CD14-positive monocyte (primary cell): ENCODE data around the gene CCDC73. TPM values are rescaled to one million over a fixed set of nuclear protein-coding genes. Genes with fewer than 3 reads are reported as not detected.

Experiments used
- DNase-seq, 3 donors: peaks; one replicate each; pipeline ENCODE4 v3.0.0-alpha.2; 2011 to 2022
- H2AFZ ChIP-seq: 2 replicates; pipeline ENCODE4 v1.6.0; 2012; ENCODE audit warnings: mild to moderate bottlenecking, low read depth, low read length, inconsistent platforms; ENCODE audit not compliant: insufficient read depth, poor library complexity, severe bottlenecking
- H3K27ac ChIP-seq, 2 donors: 1 replicate in 1 of 2; 2 replicates in 1 of 2; pipeline ENCODE4 v1.5.1; 2012 to 2013; ENCODE audit warnings: low read length in 2 of 2, control low read depth in 1 of 2, inconsistent platforms in 1 of 2, low read depth in 1 of 2, mild to moderate bottlenecking in 1 of 2
- H3K27me3 ChIP-seq, 2 donors: one replicate each; pipeline versions ENCODE4 v1.6.0 to v1.6.1; 2011 to 2013; ENCODE audit warnings: low read length in 2 of 2; ENCODE audit not compliant: control insufficient read depth in 2 of 2, insufficient read depth in 2 of 2
- H3K36me3 ChIP-seq, 2 donors: replicated peaks in 1 of 2; 1 replicate in 1 of 2; 2 replicates in 1 of 2; pipeline versions ENCODE4 v1.5.1 to v1.6.1; 2012 to 2013; ENCODE audit warnings: low read length in 2 of 2, control low read depth in 1 of 2, inconsistent platforms in 1 of 2, mild to moderate bottlenecking in 1 of 2; ENCODE audit not compliant: insufficient read depth in 2 of 2, control insufficient read depth in 1 of 2
- H3K4me1 ChIP-seq, 2 donors: 1 replicate in 1 of 2; 2 replicates in 1 of 2; pipeline versions ENCODE4 v1.5.1 to v1.6.1; 2012 to 2013; ENCODE audit warnings: low read length in 2 of 2, control low read depth in 1 of 2, inconsistent platforms in 1 of 2, mild to moderate bottlenecking in 1 of 2, moderate library complexity in 1 of 2; ENCODE audit not compliant: insufficient read depth in 2 of 2, control insufficient read depth in 1 of 2
- H3K4me2 ChIP-seq: replicated peaks from 2 replicates; pipeline ENCODE3; 2012; ENCODE audit warnings: low read length, moderate library complexity, mild to moderate bottlenecking; ENCODE audit not compliant: poor library complexity, severe bottlenecking; ENCODE audit errors: extremely low read depth
- H3K4me3 ChIP-seq, 3 experiments: fragments of 200-600 bp in 1 of 3; sonication (generic) in 1 of 3; replicated peaks in 1 of 3; 1 replicate in 2 of 3; 2 replicates in 1 of 3; pipeline ENCODE4 v1.5.1; 2011 to 2013; ENCODE audit warnings: low read length in 3 of 3, mild to moderate bottlenecking in 3 of 3, control low read depth in 2 of 3, low read depth in 2 of 3, inconsistent platforms in 1 of 3, moderate library complexity in 1 of 3
- H3K79me2 ChIP-seq: 2 replicates; pipeline ENCODE4 v1.6.0; 2012; ENCODE audit warnings: mild to moderate bottlenecking, control low read depth, inconsistent platforms, low read length, moderate library complexity; ENCODE audit not compliant: insufficient read depth
- H3K9ac ChIP-seq: 2 replicates; pipeline ENCODE4 v1.6.0; 2017; ENCODE audit warnings: low read length, mild to moderate bottlenecking; ENCODE audit not compliant: insufficient read depth, poor library complexity, severe bottlenecking
- H3K9me3 ChIP-seq, 2 donors: replicated peaks in 1 of 2; 1 replicate in 1 of 2; 2 replicates in 1 of 2; pipeline versions ENCODE4 v1.5.1 to v1.6.1; 2012 to 2013; ENCODE audit warnings: low read length in 2 of 2, control low read depth in 1 of 2; ENCODE audit not compliant: control insufficient read depth in 1 of 2, insufficient read depth in 1 of 2
- H4K20me1 ChIP-seq: 2 replicates; pipeline ENCODE4 v1.6.0; 2012; ENCODE audit warnings: mild to moderate bottlenecking, low read length, control low read depth, moderate library complexity; ENCODE audit not compliant: insufficient read depth
- H3K27ac Mint-ChIP-seq, 7 donors: one replicate each; pipeline ENCODE4 v1.8.0; 2020; ENCODE audit warnings: mild to moderate bottlenecking in 7 of 7, mixed read lengths in 7 of 7, moderate library complexity in 6 of 7, inconsistent platforms in 2 of 7
- H3K27me3 Mint-ChIP-seq, 3 donors: one replicate each; pipeline ENCODE4 v1.8.0; 2021 to 2022; ENCODE audit warnings: low read depth in 3 of 3, mild to moderate bottlenecking in 3 of 3, mixed read lengths in 3 of 3, moderate library complexity in 3 of 3, inconsistent platforms in 1 of 3
- H3K36me3 Mint-ChIP-seq, 2 donors: one replicate each; pipeline ENCODE4 v1.8.0; 2020; ENCODE audit warnings: mixed read lengths in 2 of 2, inconsistent platforms in 1 of 2, mild to moderate bottlenecking in 1 of 2
- H3K4me1 Mint-ChIP-seq: one replicate; pipeline ENCODE4 v1.8.0; 2020; ENCODE audit warnings: mild to moderate bottlenecking, mixed read lengths
- H3K4me3 Mint-ChIP-seq, 2 donors: one replicate each; pipeline ENCODE4 v1.8.0; 2020; ENCODE audit warnings: mild to moderate bottlenecking in 2 of 2, mixed read lengths in 2 of 2, moderate library complexity in 1 of 2
- H3K9me3 Mint-ChIP-seq, 7 donors: one replicate each; pipeline ENCODE4 v1.8.0; 2020 to 2022; ENCODE audit warnings: mixed read lengths in 7 of 7, mild to moderate bottlenecking in 6 of 7, moderate library complexity in 6 of 7, inconsistent platforms in 2 of 7
- WGBS: methylation state at CpG from one replicate; pipeline ENCODE4 v1.1.5; 2013; ENCODE audit warnings: missing lambda C conversion rate; ENCODE audit not compliant: insufficient coverage; 5-methylcytosine and 5-hydroxymethylcytosine counted together
- intact Hi-C, 2 donors: fragments of 100-400 bp; cut with micrococcal nuclease; formaldehyde crosslinking; loops; one replicate each; pipeline versions ENCODE4 v1.15.0 to v1.15.1; 2023
- polyA plus RNA-seq, 3 donors: library from polyadenylated mRNA; depleted of rRNA in 1 of 3; unstranded in 2 of 3; stranded (reverse) in 1 of 3; fragments of 300-500 nt in 2 of 3; fragments of >200 nt in 1 of 3; fragmentation: Illumina TruSeq in 2 of 3; gene quantifications; 1 replicate in 2 of 3; 2 replicates in 1 of 3; pipeline ENCODE4 v1.2.3, GENCODE V29; 2012 to 2021
- TF ChIP-seq, protein P1 (sequence below): fragments of 200-600 bp; IDR thresholded peaks from one replicate; pipeline ENCODE4 v1.8.0; 2022; ENCODE audit warnings: antibody characterized with exemption, mild to moderate bottlenecking

Gene CCDC73
- polyA plus RNA-seq, 3 donors = 0.03 to 0.09 TPM; not detected in 1

DNA sequence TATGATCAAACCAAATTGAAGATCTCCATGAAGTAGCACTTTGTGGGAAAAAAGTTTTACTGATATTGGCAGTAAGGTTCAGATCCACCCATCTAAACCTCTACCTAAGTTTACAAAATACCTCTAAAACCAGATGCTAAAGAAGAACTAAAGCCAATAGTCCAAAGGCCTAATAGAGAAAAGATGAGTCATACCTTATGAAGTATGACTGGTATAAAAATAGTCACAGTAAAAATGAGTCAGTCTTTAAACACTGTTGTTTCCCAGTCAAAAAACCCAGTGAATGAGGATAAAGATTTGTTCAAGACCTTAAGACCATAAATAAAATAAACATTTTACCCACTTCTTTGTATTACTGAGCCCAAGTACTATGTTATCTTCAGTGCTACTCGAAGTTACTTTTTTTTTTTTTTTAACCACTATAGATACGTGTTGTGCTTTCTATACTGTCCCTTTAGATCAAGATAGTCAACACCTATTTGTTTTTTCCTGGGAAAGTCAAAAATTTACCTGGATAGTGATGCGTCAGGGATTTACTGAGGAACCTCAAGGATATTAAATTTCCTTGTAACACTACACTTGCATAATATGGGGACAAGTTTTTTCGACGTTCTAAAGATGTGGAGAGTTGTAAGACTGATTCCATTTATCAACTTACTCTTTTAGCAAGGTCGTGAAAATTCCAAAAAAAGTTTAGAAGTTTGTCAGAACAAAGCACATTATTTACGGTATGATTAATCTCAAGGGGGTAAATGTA lies 87.3 kb downstream of the CCDC73 start:
- no peak overlapping the region for H3K9ac ChIP-seq
- intact Hi-C loops = no loop called here
- no peak overlapping the region for H3K27ac ChIP-seq
- H3K4me2 ChIP-seq = no peak overlapping the region
- peaks cover 9 to 18% of the 10 kb centered on the region in 2 donors for H3K9me3 ChIP-seq
- DNase-seq = peak in 1 of 3 donors; percentile 10
- no peaks in the 10 kb centered on the region for H3K27me3 ChIP-seq
- H3K36me3 Mint-ChIP-seq = peaks cover 0 to 2% of the 10 kb centered on the region in 2 donors
- peaks cover 16% of the 10 kb centered on the region for H3K4me1 Mint-ChIP-seq
- no peak overlapping the region for H3K4me3 Mint-ChIP-seq
- H2AFZ ChIP-seq = no peak overlapping the region
- H3K79me2 ChIP-seq = no peaks in the 10 kb centered on the region
- no peaks in the 10 kb centered on the region for H3K36me3 ChIP-seq
- no peaks in the 10 kb centered on the region for H4K20me1 ChIP-seq
- no peak overlapping the region for H3K4me3 ChIP-seq
- peak overlapping the region in 1 of 7 donors; percentile 5 for H3K27ac Mint-ChIP-seq
- peaks cover 10 to 20% (median 15%) of the 10 kb centered on the region in 7 donors for H3K9me3 Mint-ChIP-seq
- H3K27me3 Mint-ChIP-seq = peaks cover 0 to 6% (median 2%) of the 10 kb centered on the region in 3 donors
- TF ChIP-seq, protein P1, sequence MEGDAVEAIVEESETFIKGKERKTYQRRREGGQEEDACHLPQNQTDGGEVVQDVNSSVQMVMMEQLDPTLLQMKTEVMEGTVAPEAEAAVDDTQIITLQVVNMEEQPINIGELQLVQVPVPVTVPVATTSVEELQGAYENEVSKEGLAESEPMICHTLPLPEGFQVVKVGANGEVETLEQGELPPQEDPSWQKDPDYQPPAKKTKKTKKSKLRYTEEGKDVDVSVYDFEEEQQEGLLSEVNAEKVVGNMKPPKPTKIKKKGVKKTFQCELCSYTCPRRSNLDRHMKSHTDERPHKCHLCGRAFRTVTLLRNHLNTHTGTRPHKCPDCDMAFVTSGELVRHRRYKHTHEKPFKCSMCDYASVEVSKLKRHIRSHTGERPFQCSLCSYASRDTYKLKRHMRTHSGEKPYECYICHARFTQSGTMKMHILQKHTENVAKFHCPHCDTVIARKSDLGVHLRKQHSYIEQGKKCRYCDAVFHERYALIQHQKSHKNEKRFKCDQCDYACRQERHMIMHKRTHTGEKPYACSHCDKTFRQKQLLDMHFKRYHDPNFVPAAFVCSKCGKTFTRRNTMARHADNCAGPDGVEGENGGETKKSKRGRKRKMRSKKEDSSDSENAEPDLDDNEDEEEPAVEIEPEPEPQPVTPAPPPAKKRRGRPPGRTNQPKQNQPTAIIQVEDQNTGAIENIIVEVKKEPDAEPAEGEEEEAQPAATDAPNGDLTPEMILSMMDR = no peak
- 100% methylated on average over 1 of the region's 7 CpGs for WGBS
- H3K4me1 ChIP-seq = no peaks in the 10 kb centered on the region

DNA sequence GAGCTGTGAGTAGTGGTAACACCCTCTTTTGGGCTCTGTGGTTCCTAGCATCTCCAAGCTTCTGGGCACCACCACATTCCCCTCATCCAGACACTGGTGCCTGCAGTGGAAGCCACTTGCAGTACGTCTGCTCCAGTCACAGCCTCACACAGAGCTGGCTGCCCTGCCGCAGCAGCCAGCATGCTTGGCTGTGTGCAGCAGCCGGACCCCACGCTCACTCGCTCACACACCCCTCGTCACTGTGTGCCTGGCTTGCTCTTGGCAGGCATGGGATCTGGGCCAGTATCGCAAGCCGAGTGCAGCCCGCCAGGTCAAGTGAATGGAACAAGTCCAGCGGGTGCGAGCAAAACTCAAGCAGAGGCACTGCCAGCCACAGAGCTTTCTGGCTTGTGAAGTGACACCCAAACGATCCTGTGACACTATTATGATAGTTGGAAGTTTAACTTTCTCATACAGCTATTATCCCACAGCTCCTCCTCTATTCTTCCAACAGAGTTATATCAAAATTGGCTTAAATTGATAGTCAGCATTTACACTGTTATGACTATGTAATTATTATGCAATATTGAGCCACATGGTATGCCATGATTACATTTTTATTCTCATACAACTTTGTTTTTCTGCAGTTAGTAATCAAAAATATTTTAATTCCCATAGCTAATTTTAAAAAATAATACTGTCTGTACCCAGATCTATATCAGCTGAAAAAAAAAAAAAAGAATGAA lies 89.0 kb downstream of the CCDC73 start:
- Histone ChIP-seq H3K36me3 (no peaks in the 10 kb centered on the region), H3K4me3 (no peak overlapping the region), H3K4me1 (peaks cover 5 to 7% of the 10 kb centered on the region in 2 donors), H3K79me2 (no peaks in the 10 kb centered on the region), H3K4me2 (no peak overlapping the region), H3K27ac (no peak overlapping the region), H3K9ac (no peak overlapping the region), H2AFZ (no peak overlapping the region), H4K20me1 (no peaks in the 10 kb centered on the region), H3K9me3 (peaks cover 9 to 18% of the 10 kb centered on the region in 2 donors), H3K27me3 (no peaks in the 10 kb centered on the region)
- Mint-ChIP-seq H3K27ac (no peak overlapping the region), H3K27me3 (peaks cover 0 to 6% (median 2%) of the 10 kb centered on the region in 3 donors), H3K4me1 (peaks cover 27% of the 10 kb centered on the region), H3K9me3 (peaks cover 10 to 20% (median 15%) of the 10 kb centered on the region in 7 donors), H3K4me3 (no peak overlapping the region), H3K36me3 (peaks cover 0 to 2% of the 10 kb centered on the region in 2 donors)
- intact Hi-C loops = no loop called here
- 100% methylated on average over 9 of the region's 12 CpGs for WGBS
- no peak for DNase-seq
- TF ChIP-seq, protein P1 = no peak
